Measurements from ENCODE around the gene RRAD. TPM values are rescaled to one million over a fixed set of nuclear protein-coding genes. Genes with fewer than 3 reads are reported as not detected.
A peak's percentile ranks its signal among the peaks of the same experiment; 100 is the strongest.
"Not testable (repeated sequence)": the region's sequence is repeated elsewhere in the genome, so short reads cannot be mapped to it uniquely, and the experiment has no call there.

Gene RRAD
- polyA plus RNA-seq, 1 experiment: 1.9 TPM

DNA sequence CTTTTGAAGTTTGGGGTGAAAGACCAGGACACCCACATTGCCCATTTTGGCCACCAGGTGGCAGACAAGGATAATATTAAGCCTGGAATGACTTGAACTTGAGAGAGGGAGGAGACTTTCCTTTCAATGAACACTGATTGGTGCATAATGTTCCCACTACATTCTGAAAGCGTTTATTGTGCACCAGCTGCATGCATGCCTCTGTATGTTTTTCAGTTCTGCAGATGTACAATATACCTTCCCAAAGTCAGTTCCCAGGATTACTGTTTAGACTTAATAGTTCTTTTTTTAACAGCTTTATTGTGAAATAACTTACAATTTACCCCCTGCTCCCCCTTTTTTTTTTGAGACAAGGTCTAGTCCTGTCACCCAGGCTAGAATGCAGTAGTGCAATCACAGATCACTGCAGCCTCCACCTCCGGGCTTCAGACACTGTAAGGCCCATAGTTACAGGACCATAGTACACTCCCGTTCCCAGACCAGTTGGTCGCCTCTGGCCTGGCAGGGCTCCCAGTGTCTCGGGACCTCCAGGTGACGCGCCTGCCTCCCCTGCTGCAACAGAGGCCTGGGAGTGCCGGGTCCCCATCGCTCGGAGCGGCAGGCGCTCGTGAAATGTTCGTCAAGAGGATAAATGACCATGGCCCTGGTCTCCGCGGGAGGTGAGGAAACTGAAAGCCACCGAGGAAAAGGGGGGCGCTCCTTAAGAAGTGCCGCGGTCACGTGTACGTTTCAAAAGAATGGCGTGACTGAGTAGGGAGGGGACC lies 22.1 kb upstream of the RRAD start:
- ChIA-PET POLR2A (interaction anchor here (0.7 kb wide), 1 partner anchor 227 kb away, joined by 3 read pairs; no protein-coding TSS in a partner anchor), CTCF (interaction anchor here (0.7 to 2.8 kb wide), 5 partner anchors 11 to 237 kb away, joined by 3 to 13 read pairs (median 4); no protein-coding TSS in a partner anchor)

GRCh38 chr16:66946974-66947301 lies 21.6 kb upstream of the RRAD start:
- ChIA-PET CTCF (interaction anchor here (1.0 to 2.8 kb wide), 4 partner anchors 10 to 55 kb away, joined by 3 to 13 read pairs (median 4); no protein-coding TSS in a partner anchor), POLR2A (interaction anchor here (0.7 kb wide), 1 partner anchor 228 kb away, joined by 3 read pairs; no protein-coding TSS in a partner anchor)
- TF ChIP-seq, protein P1, sequence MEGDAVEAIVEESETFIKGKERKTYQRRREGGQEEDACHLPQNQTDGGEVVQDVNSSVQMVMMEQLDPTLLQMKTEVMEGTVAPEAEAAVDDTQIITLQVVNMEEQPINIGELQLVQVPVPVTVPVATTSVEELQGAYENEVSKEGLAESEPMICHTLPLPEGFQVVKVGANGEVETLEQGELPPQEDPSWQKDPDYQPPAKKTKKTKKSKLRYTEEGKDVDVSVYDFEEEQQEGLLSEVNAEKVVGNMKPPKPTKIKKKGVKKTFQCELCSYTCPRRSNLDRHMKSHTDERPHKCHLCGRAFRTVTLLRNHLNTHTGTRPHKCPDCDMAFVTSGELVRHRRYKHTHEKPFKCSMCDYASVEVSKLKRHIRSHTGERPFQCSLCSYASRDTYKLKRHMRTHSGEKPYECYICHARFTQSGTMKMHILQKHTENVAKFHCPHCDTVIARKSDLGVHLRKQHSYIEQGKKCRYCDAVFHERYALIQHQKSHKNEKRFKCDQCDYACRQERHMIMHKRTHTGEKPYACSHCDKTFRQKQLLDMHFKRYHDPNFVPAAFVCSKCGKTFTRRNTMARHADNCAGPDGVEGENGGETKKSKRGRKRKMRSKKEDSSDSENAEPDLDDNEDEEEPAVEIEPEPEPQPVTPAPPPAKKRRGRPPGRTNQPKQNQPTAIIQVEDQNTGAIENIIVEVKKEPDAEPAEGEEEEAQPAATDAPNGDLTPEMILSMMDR (IDR thresholded peaks at IDR 0.05; ENCODE audit: low read depth, low read length): no peak
- H3K9me3 ChIP-seq (ENCODE audit: control insufficient read depth, insufficient read depth, low read length): peaks cover 4% of the 10 kb centered on the region; the same call in 1 of the 2 replicates
- no peak overlapping the region for H3K4me3 ChIP-seq (ENCODE audit: low read depth, low read length)
- H3K27me3 ChIP-seq (ENCODE audit: control insufficient read depth, insufficient read depth, low read length): peaks cover 17% of the 10 kb centered on the region
- no peak for DNase-seq (ENCODE audit: low read depth, low spot score)
- H3K27ac ChIP-seq (ENCODE audit: low read depth, low read length): no peak overlapping the region

More for the DNA sequence above, 22.1 kb upstream of the RRAD start:
- peak; percentile 63 for DNase-seq (ENCODE audit: low read depth, low spot score)
- no peak overlapping the region for H3K27ac ChIP-seq (ENCODE audit: low read depth, low read length)
- H3K27me3 ChIP-seq (ENCODE audit: control insufficient read depth, insufficient read depth, low read length): peaks cover 17% of the 10 kb centered on the region
- peaks cover 5% of the 10 kb centered on the region; the same call in 1 of the 2 replicates for H3K9me3 ChIP-seq (ENCODE audit: control insufficient read depth, insufficient read depth, low read length)
- TF ChIP-seq, protein P1 (IDR thresholded peaks at IDR 0.05; ENCODE audit: low read depth, low read length): peak; percentile 88
- peak overlapping the region; percentile 60 for H3K4me3 ChIP-seq (ENCODE audit: low read depth, low read length)

DNA sequence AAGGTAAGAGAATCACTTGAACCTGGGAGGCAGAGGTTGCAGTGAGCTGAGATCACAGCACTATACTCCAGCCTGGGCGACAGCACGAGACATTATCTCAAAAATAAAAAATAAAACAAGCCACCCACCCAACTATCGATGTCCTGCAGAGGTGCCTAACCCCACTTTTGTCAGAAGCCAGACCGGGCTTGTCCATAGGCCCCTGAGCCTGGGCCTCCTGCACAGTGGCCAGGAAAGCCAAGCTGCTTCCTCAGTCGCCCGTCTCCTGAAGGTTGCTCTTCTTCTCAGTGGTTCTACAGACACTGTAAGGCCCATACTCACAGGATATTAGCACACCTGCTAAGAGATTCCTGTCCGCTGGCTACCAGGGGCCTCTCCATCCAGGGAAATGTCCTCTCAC lies 21.2 kb upstream of the RRAD start:
- ChIA-PET CTCF (interaction anchor here (0.6 to 2.8 kb wide), 4 partner anchors 10 to 205 kb away, joined by 3 to 13 read pairs (median 6); no protein-coding TSS in a partner anchor), POLR2A (interaction anchor here (0.8 kb wide), 1 partner anchor 195 kb away, joined by 3 read pairs; no protein-coding TSS in a partner anchor)
- Histone ChIP-seq H3K9me3 (ENCODE audit: control insufficient read depth, insufficient read depth, low read length) (peaks cover 3% of the 10 kb centered on the region; the same call in 1 of the 2 replicates), H3K27me3 (ENCODE audit: control insufficient read depth, insufficient read depth, low read length) (peaks cover 17% of the 10 kb centered on the region), H3K4me3 (ENCODE audit: low read depth, low read length) (no peak overlapping the region), H3K27ac (ENCODE audit: low read depth, low read length) (no peak overlapping the region)
- no peak for DNase-seq (ENCODE audit: low read depth, low spot score)
- TF ChIP-seq, protein P1 (IDR thresholded peaks at IDR 0.05; ENCODE audit: low read depth, low read length): no peak

DNA sequence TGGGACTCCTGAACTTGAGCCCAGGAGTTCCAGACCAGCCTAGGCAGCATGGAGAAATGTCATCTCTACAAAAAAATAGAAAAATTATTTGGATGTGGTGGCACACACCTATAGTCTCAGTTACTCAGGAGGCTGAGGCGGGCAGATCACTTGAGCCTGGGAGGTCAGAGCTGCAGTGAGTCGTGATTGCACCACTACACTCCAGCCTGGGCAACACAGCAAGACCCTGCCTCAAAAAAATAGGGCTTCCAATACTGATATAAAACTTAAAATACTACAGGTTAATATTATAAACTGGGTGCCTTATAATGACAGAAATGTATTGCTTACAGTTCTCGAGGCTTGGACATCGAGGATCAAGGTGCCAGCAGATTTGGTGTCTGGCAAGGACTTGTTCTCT lies 20.6 kb upstream of the RRAD start:
- TF ChIP-seq, protein P1 (IDR thresholded peaks at IDR 0.05; ENCODE audit: low read depth, low read length): no peak
- H3K27me3 ChIP-seq (ENCODE audit: control insufficient read depth, insufficient read depth, low read length): peaks cover 17% of the 10 kb centered on the region
- DNase-seq (ENCODE audit: low read depth, low spot score): no peak

DNA sequence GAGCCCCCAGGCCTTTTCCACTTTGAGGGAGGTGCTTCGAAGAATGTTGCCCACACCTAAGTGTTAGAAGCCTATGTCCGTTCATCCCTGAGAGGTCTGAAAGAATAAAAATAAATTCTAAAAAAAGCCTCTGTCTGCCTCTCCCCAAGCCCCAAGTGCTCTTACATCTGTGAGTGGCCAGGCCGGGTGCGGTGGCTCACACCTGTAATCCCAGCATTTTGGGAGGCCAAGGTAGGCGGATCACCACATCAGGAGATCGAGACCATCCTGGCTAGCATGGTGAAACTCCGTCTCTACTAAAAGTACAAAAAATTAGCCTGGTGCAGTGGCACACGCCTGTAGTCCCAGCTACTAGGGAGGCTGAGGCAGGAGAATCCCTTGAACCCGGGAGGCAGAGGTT lies 19.6 kb upstream of the RRAD start:
- ChIA-PET POLR2A (interaction anchor here (0.7 kb wide), 1 partner anchor 387 kb away, joined by 3 read pairs; no protein-coding TSS in a partner anchor), CTCF (interaction anchor here (2.0 to 2.8 kb wide), 2 partner anchors 9 to 50 kb away, joined by 5 to 13 read pairs; no protein-coding TSS in a partner anchor)

More for the DNA sequence above, 20.6 kb upstream of the RRAD start:
- Histone ChIP-seq H3K4me3 (ENCODE audit: low read depth, low read length) (no peak overlapping the region), H3K27ac (ENCODE audit: low read depth, low read length) (no peak overlapping the region), H3K9me3 (ENCODE audit: control insufficient read depth, insufficient read depth, low read length) (peaks cover under 1% of the 10 kb centered on the region; the same call in 1 of the 2 replicates)
- CTCF ChIA-PET: interaction anchor here (0.6 to 2.8 kb wide), 3 partner anchors 14 to 204 kb away, joined by 3 to 13 read pairs (median 7); no protein-coding TSS in a partner anchor
- POLR2A ChIA-PET: interaction anchor here (0.6 to 0.8 kb wide), 2 partner anchors 19 to 196 kb away, joined by 3 read pairs; no protein-coding TSS in a partner anchor

More for the DNA sequence above, 19.6 kb upstream of the RRAD start:
- not testable (repeated sequence) for H3K4me3 ChIP-seq (ENCODE audit: low read depth, low read length); H3K9me3 ChIP-seq (ENCODE audit: control insufficient read depth, insufficient read depth, low read length); DNase-seq (ENCODE audit: low read depth, low spot score); H3K27ac ChIP-seq (ENCODE audit: low read depth, low read length)
- peaks cover 13% of the 10 kb centered on the region for H3K27me3 ChIP-seq (ENCODE audit: control insufficient read depth, insufficient read depth, low read length)

Data from AG04450 (cell line).